HG03342 (cell line): ENCODE measurements around the gene PMFBP1.

Experiments used
- ATAC-seq: cut with Tn5 transposase; IDR thresholded peaks from one replicate; pipeline ENCODE4 v1.9.1; 2021; ENCODE audit warnings: mild to moderate bottlenecking, moderate library complexity; ENCODE audit not compliant: unreplicated experiment

The PMFBP1 gene

DNA sequence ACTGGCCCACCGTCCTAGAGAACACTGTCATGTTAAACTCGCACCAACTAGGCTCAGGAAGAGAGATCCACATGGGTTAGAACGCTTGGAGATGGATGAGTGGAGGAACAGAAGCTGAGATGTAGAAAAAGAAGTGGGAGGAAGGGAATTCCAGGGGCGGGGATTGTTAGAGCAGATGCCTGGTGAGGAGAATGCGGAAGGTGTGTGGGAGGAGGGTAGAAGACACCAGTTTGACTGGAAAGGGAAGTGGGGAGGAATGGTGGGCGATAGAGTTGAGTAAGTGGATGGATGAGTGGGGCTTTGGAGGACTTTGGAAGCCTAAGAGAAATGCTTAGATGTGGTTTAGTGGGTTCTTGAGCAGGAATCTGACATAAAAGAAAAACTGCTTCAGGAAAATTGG is 40.9 kb downstream of the PMFBP1 start:
- ATAC-seq, result no peak

GRCh38 chr16:72129976-72130656 is 41.8 kb downstream of the PMFBP1 start:
- no peak for ATAC-seq

GRCh38 chr16:72128701-72129100 is 43.3 kb downstream of the PMFBP1 start:
- ATAC-seq, result no peak

DNA sequence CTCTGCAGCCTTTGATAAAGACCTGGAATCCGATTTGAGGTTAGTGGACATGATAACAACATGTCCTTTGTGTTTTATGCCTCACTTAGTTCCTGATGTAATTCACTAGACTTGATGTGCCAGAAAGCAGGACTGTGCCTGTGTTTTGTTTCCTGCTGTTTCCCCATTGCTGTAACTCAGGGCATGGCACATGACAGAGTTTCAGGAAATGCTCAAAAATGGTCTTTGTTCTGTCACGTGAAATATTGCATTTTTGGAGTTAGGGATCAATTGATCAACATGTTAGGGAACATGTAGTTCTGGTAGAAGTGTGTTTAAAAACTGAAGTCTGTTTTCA is 45.6 kb downstream of the PMFBP1 start:
- ATAC-seq, result no peak

DNA sequence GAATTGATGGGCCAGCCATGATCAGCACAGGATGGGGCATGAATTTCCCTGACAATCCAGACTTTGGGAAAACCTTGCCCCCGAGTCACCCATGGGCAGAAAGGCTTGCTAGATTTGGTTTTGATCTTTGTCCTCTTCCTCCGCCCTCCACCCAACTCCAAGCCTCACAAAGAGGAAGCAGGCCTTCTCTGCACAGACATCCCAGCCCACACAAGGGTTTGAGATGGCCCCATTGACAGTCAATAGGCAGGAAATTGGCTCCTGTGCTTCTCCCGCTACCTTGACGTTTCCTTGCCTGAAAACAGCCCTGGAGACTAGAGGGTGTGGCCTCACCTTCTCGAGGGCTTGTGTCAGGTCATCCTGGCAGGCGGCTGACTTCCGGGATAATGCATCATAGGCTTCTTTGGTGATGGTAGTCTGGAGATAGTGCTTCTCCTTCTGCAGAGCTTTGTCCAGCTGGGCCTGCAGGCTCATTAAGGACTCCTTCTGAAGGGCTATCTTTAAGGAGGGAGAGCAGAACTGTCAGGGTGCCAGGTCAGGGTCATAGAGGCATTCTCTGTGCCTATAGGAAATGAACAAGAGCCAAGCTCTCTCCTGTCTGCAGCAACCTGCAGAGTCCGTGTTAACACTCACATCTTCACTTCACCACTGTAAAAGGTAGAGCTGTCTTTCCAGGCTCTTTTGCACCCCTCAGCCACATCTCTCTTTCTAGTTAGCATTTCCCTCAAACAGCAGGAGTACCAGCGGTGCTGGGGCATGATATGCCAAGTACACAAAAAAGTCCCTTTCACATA is 46.1 kb downstream of the PMFBP1 start:
- ATAC-seq, result no peak

DNA sequence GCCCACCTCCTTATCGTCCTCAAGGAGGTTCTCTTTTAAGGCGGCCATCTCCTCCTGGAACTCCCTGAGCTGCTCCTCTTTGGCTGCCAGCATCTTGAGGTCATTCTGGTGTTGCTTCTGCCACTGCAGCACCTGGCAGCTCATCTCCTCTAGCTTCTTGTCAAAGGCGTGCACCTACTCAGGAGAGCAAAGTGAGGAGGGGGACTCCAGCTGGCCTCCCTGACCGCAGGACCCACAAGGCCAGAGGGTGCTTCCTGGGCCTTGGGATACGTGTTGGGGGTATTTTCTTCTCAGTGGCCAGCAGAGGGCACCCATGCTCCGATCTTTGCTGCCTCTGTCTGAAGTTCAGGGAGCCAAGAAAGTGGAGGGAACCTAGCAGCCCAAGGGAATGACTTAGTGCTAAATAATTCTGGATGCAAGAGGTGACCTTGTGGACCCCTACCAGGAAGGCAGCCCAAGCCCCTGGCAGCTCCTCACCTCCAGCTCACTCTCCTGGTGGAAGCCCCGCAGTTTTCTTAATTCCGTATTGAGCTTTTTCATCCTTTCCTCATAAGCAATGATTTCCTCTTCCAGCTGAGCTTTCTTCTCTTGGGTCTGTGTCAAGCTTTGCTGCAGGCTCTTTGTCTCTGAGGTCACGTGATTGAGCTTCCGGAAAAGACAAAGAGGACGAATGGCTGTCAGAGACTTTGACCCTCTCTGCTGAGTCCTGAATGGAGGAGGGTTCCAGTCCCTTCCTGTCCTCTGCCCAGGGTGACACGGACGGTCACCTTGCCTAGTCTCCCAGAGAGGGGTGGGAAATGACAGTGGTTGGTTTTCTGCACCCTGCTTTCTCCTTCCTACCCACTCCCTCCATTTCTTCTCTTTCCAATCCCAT is 47.0 kb downstream of the PMFBP1 start:
- ATAC-seq, result peak; percentile 66

DNA sequence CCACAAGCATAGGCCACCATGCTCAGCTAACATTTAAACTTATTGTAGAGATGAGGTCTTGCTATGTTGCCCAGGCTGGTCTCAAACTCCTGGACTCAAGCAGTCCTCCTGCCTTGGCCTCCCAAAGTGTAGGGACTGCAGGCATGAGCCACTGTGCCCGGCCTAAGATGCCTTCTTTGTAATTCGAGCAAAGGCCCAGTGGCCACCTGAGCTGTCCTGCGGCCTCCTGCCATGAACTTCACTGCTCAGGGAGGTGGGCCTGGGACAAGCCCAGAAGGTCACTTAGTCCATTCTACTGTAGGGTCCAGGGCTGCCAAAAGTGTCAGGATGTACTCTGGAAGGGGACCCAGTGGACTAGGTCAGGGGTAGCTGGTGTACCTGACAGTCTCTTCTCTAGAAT is 47.8 kb downstream of the PMFBP1 start:
- ATAC-seq, result no peak

- ATAC-seq, result no peak
These were observed 48.5 kb downstream of the PMFBP1 start for GRCh38 chr16:72123426-72123825.

- ATAC-seq, result no peak
These were observed 49.0 kb downstream of the PMFBP1 start for GRCh38 chr16:72122916-72123315.

DNA sequence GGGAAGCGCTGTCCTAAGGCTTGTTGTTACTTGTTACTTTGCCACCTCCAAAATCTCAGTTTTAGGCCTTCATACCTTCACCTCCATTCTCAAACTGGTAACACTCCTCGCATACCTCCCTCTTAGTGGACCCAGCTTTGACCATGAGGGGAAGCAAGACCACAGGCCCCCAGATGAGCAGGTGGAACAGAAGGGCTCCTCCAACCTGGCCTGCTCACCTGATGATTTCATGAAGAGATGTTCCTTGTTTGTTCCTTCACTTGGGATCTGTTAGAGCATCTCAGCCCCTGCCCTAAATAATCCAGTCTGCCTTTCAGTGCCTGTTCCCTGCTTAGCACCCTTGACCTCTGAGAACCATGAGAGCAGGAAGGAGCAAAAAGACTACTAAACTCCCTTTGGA is 49.6 kb downstream of the PMFBP1 start:
- no peak for ATAC-seq

DNA sequence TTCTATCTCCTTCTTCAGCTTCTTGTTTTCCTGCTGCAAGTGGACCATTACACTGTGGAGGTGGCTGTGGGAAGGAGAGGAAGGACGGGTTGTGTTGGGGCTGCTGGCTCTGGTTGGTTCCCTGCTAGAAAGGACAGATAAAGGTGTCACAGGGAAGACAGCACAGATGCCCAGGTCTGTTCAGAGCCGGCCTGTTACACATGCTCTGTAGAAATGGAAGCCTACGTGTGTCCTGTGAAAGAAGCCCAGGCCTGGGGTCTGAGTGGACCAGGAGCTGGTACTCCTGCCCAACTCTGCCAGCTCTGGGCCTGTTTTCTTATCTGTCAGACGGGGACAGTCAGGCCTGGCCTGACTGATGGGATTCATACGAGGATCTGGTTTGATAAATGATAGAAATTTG is 51.9 kb downstream of the PMFBP1 start:
- no peak for ATAC-seq

GRCh38 chr16:72113616-72113945 is 58.4 kb downstream of the PMFBP1 start:
- ATAC-seq, result no peak

- no peak for ATAC-seq
These were observed 58.9 kb downstream of the PMFBP1 start for GRCh38 chr16:72112906-72113615.

DNA sequence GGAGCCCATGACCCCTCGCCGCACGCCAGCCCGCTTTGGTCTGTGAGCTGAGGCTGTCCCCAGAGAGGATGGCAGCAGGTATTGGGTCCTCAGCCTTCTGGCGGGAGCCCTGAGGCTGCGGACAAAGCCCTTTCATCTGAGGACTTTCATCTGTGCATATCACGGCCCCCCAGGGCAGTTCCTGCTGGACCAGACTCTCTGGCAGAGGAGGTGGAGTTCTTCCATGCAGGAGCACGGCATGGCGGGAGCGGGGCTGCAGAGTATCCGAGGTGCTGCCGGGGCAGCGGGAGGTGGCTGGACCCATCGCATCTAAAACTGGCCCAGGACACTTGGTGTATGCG is 59.5 kb downstream of the PMFBP1 start:
- no peak for ATAC-seq

DNA sequence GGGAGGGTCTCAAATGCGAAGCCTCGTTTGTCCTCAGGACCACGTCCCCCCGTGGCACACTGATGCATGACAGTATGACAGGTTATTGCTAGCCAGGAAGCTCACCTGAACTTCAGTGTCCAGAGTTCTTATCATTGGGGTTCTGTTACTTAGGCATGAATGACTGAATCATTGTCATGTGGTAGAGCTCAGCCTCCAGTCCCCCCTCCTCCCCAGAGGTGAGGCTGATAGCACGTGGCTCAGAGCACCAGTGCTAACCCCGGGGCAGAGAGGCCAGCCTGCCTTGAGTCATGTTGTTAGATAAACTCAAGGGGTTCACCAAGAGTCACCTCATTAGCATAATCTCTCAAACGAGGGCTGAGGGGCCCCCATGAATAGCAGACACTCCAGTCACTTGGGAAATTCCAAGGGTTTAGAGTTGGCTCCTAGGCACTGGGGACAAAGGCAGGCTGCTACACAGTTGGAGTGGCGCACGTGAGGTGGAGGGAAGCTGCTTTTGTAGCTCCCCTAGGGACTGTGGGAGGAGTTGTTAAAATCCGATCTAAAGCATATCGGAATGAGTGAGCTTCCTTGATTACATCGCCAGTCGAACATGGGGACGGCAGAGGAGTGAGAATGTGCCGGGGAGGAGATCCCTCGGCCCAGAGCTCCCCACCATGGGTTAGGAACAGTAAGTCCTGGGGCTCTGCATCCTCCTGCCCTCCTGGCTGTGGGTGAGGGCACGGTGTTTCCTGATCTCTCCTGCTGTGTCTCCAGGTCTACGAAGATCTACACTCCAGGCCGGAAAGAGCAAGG is 60.1 kb downstream of the PMFBP1 start:
- no peak for ATAC-seq

- ATAC-seq, result no peak
These were observed 61.0 kb downstream of the PMFBP1 start for GRCh38 chr16:72110662-72111615.

DNA sequence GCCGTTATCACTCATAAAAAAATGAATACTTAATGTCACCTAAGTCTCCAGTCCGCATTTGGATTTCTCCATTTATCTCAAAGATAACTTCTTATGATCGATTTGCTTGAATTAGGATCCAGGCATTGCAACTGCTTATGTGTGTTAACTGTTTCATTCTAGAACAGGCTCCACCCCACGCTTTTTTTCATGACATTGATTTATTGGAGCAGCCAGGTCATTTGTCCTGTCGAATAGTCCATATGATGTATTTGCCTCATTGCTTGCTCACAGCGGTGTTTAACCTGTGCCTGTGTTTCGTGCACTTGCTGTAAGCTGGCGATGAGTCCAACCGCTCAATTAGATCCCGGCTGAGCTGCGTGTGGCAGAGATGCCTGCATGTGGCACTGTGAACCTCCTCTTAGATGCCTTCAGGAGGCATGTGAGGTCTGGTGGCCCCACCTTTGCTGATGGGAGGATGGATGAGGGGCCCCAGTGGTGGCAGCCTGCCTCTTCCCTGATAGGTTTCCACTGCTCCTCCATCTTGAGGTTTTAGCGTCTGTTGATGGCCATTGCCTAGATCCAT is 61.9 kb downstream of the PMFBP1 start:
- no peak for ATAC-seq

DNA sequence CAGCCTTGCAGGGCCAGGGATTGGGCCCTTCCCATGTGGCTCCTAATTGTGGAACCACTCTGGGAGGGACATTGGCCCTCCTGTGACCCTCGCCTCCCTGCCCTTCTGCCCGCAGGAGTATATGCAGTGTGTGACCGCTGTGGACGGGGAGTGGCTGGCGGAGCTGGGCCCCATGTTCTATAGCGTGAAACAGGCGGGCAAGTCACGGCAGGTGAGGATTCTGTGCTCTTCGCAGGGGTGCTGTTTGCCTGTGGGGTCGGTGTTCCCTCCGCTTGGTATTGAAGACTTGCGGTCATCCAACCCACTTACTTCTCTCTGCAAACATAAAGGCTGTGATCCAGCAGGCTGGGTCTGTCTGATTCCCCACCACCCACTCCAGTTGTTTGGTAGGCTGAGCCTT is 62.7 kb downstream of the PMFBP1 start:
- no peak for ATAC-seq
